ENCODE data around the gene HERPUD1. TPM values are rescaled to one million over a fixed set of nuclear protein-coding genes. Genes with fewer than 3 reads are reported as not detected.

HERPUD1 gene
- total and polyA plus RNA-seq, 8 donors, result 78.2 to 298 (median 203) TPM

DNA sequence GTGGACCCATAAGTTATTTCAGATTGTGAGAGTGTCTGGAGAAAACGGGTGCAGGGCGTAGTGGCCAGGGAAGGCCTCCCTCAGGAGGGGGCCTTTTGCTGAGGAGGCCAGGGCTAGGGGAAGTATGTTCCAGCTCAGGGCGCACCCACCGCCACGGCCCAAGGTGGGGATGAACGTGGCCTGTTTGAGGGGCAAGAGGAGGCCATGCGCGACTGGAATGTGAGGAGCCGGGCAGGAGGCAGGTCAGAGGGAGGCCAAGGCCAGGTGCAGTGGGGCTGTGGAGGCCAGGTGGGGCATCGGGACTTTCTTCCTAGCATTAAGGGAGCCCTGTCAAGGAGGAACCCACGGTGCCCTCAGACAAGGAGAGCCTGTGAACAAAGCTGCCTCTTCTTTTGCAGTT is 40.3 kb upstream of the HERPUD1 start:
- no peak for ATAC-seq

DNA sequence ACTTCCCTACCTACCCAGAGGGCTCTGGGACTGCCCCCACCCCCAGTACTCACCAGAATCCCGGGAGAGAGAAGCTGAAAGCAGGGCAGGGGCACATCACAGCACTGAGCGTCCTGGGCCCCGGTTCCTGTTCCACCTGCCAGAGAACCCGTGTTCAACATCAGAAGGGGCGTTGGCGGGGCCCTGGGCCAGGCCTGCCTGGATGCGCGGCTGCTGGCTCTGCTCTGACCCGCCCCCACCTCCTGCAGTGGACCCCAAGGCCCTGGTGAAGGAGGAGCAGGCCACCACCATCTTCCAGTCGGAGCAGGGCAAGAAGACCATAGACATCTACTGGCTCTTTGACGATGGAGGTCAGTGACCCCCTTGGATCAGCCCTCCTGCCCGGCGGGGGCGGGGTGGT is 39.2 kb upstream of the HERPUD1 start:
- Histone ChIP-seq H3K4me3 (no peak overlapping the region), H3K4me1 (peaks cover under 1 to 14% (median 9%) of the 10 kb centered on the region in 3 donors), H3K9me3 (no peaks in the 10 kb centered on the region), H3K27me3 (no peaks in the 10 kb centered on the region), H3K36me3 (no peaks in the 10 kb centered on the region), H3K27ac (no peak overlapping the region)
- no peak for DNase-seq
- intact Hi-C loops (cut with DNase I), result no loop called here
- WGBS, 2 donors, result 87 to 95% methylated on average over 14 of the region's 14 CpGs
- ATAC-seq, result no peak
- no peak for FAIRE-seq
- TF ChIP-seq, protein P1, sequence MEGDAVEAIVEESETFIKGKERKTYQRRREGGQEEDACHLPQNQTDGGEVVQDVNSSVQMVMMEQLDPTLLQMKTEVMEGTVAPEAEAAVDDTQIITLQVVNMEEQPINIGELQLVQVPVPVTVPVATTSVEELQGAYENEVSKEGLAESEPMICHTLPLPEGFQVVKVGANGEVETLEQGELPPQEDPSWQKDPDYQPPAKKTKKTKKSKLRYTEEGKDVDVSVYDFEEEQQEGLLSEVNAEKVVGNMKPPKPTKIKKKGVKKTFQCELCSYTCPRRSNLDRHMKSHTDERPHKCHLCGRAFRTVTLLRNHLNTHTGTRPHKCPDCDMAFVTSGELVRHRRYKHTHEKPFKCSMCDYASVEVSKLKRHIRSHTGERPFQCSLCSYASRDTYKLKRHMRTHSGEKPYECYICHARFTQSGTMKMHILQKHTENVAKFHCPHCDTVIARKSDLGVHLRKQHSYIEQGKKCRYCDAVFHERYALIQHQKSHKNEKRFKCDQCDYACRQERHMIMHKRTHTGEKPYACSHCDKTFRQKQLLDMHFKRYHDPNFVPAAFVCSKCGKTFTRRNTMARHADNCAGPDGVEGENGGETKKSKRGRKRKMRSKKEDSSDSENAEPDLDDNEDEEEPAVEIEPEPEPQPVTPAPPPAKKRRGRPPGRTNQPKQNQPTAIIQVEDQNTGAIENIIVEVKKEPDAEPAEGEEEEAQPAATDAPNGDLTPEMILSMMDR (IDR thresholded peaks at IDR 0.05), result no peak

More for the DNA sequence above, 40.3 kb upstream of the HERPUD1 start:
- DNase-seq (no peak), FAIRE-seq (no peak)
- Histone ChIP-seq H3K36me3 (no peaks in the 10 kb centered on the region), H3K27me3 (no peaks in the 10 kb centered on the region), H3K27ac (no peak overlapping the region), H3K4me1 (peaks cover 0 to 9% (median 6%) of the 10 kb centered on the region in 3 donors), H3K4me3 (no peak overlapping the region), H3K9me3 (no peaks in the 10 kb centered on the region)
- intact Hi-C loops (cut with DNase I), result no loop called here
- TF ChIP-seq, protein P1 (IDR thresholded peaks at IDR 0.05), result no peak
- 71 to 73% methylated on average over 11 of the region's 11 CpGs for WGBS, 2 donors

DNA sequence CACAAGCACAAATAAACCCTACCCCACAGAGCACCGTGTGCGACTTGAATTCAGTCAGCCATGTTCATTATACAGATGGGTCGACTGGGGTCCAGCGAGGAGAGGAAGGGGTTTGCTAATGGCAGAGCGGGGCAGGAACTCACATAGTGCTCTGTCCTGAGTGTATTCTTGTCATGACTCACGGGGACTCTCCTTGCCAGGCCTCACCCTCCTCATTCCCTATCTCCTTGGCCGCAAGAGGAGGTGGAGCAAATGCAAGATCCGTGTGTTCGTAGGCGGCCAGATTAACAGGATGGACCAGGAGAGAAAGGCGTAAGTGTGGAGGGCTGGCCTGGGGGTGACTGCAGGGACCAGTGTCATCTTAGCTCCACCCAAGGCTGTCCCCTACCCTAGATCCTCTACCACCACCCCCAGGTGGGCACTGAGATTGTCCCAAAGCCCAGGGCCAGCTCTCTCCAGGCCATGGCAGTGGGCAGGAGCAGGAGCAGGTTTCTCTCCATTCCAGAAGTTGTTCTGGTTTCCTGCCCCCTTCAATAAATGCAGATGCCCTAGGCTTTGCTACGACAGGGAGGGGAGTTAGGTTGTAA is 37.5 kb upstream of the HERPUD1 start:
- no peak overlapping the region for H3K27ac ChIP-seq
- no peaks in the 10 kb centered on the region for H3K36me3 ChIP-seq
- H3K9me3 ChIP-seq, result no peaks in the 10 kb centered on the region
- peaks cover 7 to 22% (median 16%) of the 10 kb centered on the region in 3 donors for H3K4me1 ChIP-seq
- TF ChIP-seq, protein P1 (IDR thresholded peaks at IDR 0.05), result no peak
- DNase-seq, result no peak
- no peak for ATAC-seq
- WGBS, 2 donors, result 77 to 91% methylated on average over 12 of the region's 12 CpGs
- intact Hi-C loops (cut with DNase I), result no loop called here
- no peak overlapping the region for H3K4me3 ChIP-seq
- FAIRE-seq, result no peak
- no peaks in the 10 kb centered on the region for H3K27me3 ChIP-seq

DNA sequence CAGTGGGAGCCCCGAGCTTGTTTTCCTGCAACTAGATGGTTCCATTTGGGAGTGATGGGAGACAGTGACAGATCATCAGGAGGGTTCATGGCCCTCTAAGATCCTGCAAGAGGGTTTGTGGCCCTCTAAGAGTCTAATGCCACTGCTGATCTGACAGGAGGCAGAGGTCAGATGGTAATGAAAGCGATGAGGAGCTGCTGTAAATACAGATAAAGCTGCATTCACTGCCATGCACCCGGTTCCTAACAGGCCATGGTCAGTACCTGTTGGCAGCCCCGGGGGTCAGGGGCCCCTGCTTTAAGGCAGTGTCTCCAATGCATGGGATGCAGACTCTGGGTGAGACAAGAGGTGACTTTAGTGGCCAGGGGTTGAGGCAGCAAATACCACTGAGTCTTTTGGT is 36.1 kb upstream of the HERPUD1 start:
- Histone ChIP-seq H3K4me3 (no peak overlapping the region), H3K27ac (no peak overlapping the region), H3K9me3 (no peaks in the 10 kb centered on the region), H3K27me3 (no peaks in the 10 kb centered on the region), H3K36me3 (no peaks in the 10 kb centered on the region), H3K4me1 (peaks cover 7 to 22% (median 16%) of the 10 kb centered on the region in 3 donors)
- DNase-seq (no peak), FAIRE-seq (no peak), ATAC-seq (no peak)
- TF ChIP-seq, protein P1 (IDR thresholded peaks at IDR 0.05), result no peak
- intact Hi-C loops (cut with DNase I), result no loop called here
- 44 to 52% methylated on average over 4 of the region's 4 CpGs for WGBS, 2 donors

DNA sequence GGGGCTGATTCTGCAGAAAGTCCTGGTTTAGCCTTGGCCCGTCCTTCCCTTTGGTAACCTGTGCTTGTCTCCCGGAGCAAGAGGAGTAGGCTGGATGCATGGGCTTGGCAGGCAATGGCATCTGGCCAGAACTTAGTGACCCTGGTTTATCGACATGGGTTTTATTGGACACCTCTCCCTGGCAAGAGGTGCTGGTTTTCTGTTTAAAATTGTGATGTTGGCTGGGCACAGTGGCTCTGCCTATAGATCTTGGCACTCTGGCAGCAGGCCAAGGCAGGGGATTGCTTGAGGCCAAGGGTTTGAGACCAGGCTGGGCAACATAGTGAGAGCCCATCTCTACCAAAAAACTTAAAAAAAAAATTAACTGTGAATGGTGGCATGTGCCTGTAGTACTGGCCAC is 35.7 kb upstream of the HERPUD1 start:
- no peak overlapping the region for H3K4me3 ChIP-seq
- FAIRE-seq (no peak), ATAC-seq (peak in 2 of 4 donors; percentile 4 to 16), DNase-seq (peak in 4 of 6 donors; percentile 38 to 71 (median 52))
- 7 to 24% methylated on average over 3 of the region's 3 CpGs for WGBS, 2 donors
- peaks cover 7 to 22% (median 16%) of the 10 kb centered on the region in 3 donors for H3K4me1 ChIP-seq
- H3K9me3 ChIP-seq, result no peaks in the 10 kb centered on the region
- no peaks in the 10 kb centered on the region for H3K36me3 ChIP-seq
- peak overlapping the region in 2 of 4 donors; percentile 64 to 71 for H3K27ac ChIP-seq
- TF ChIP-seq, protein P1 (IDR thresholded peaks at IDR 0.05), result no peak
- H3K27me3 ChIP-seq, result no peaks in the 10 kb centered on the region
- intact Hi-C loops (cut with DNase I), result no loop called here
